Neural progenitor cell (in vitro differentiated cells): Measurements from ENCODE around the gene MOB1A. TPM values are rescaled to one million over a fixed set of nuclear protein-coding genes. Genes with fewer than 3 reads are reported as not detected.

Source experiments
- DNase-seq: peaks from one replicate; pipeline ENCODE4 v3.0.0-alpha.2; 2016; ENCODE audit warnings: low spot score
- H2AFZ ChIP-seq: fragments of 200-600 bp; sonication (generic); replicated peaks from 2 replicates; pipeline ENCODE4 v1.6.1; 2016; ENCODE audit warnings: antibody characterized with exemption
- H3F3A ChIP-seq: fragments of 200-600 bp; sonication (generic); 2 replicates; pipeline ENCODE4 v1.6.1; 2016; ENCODE audit warnings: antibody characterized with exemption, low read depth
- H3K27ac ChIP-seq: fragments of 200-600 bp; sonication (generic); 2 replicates; pipeline ENCODE4 v1.5.1; 2016; ENCODE audit warnings: mild to moderate bottlenecking
- H3K27me3 ChIP-seq: fragments of 200-600 bp; sonication (generic); 2 replicates; pipeline ENCODE4 v1.6.1; 2016; ENCODE audit warnings: mild to moderate bottlenecking, moderate library complexity
- H3K36me3 ChIP-seq: fragments of 200-600 bp; sonication (generic); 2 replicates; pipeline ENCODE4 v1.5.1; 2016
- H3K4me1 ChIP-seq: fragments of 200-600 bp; sonication (generic); 2 replicates; pipeline ENCODE4 v1.6.1; 2016; ENCODE audit warnings: mixed run types
- H3K4me2 ChIP-seq: fragments of 200-600 bp; sonication (generic); 2 replicates; pipeline ENCODE4 v1.6.1; 2016
- H3K4me3 ChIP-seq: fragments of 200-600 bp; sonication (generic); 2 replicates; pipeline ENCODE4 v1.5.1; 2016
- H3K79me2 ChIP-seq: fragments of 200-600 bp; sonication (generic); 2 replicates; pipeline ENCODE4 v1.6.1; 2016; ENCODE audit warnings: low read depth
- H3K9ac ChIP-seq: fragments of 200-600 bp; sonication (generic); 2 replicates; pipeline ENCODE4 v1.6.1; 2016
- H3K9me3 ChIP-seq: fragments of 200-600 bp; sonication (generic); 2 replicates; pipeline ENCODE4 v1.5.1; 2016; ENCODE audit warnings: low read depth
- H4K20me1 ChIP-seq: fragments of 200-600 bp; sonication (generic); 2 replicates; pipeline ENCODE4 v1.6.1; 2016; ENCODE audit warnings: low read depth
- H3K27ac Mint-ChIP-seq: 3 replicates; pipeline ENCODE4 v1.8.0; 2021; ENCODE audit warnings: mixed read lengths
- H3K27me3 Mint-ChIP-seq: 2 replicates; pipeline ENCODE4 v1.8.0; 2022; ENCODE audit warnings: low read depth, mild to moderate bottlenecking, inconsistent platforms, moderate library complexity, mixed read lengths; ENCODE audit not compliant: insufficient read depth
- H3K36me3 Mint-ChIP-seq: 3 replicates; pipeline ENCODE4 v1.8.0; 2021; ENCODE audit warnings: mixed read lengths
- H3K4me1 Mint-ChIP-seq: 3 replicates; pipeline ENCODE4 v1.8.0; 2021; ENCODE audit warnings: mixed read lengths
- H3K4me3 Mint-ChIP-seq: 3 replicates; pipeline ENCODE4 v1.8.0; 2021; ENCODE audit warnings: mild to moderate bottlenecking, moderate library complexity, mixed read lengths
- H3K9me3 Mint-ChIP-seq: 3 replicates; pipeline ENCODE4 v1.8.0; 2020; ENCODE audit warnings: mixed read lengths
- EZH2 ChIP-seq: fragments of 200-600 bp; sonication (generic); IDR thresholded peaks from 2 replicates; pipeline ENCODE4 v1.6.1; 2017; ENCODE audit warnings: antibody characterized with exemption, mild to moderate bottlenecking, moderate library complexity
- EZH2phosphoT487 ChIP-seq: fragments of 200-600 bp; sonication (generic); IDR thresholded peaks from 2 replicates; pipeline ENCODE4 v1.6.1; 2017; ENCODE audit warnings: antibody characterized with exemption
- total RNA-seq: library from RNA; depleted of rRNA; stranded (reverse); fragments of >200 nt; gene quantifications from 2 replicates; pipeline ENCODE4 v1.2.3, GENCODE V29; 2015; ENCODE audit warnings: low replicate concordance
- TF ChIP-seq, protein P1 (sequence below): fragments of 200-600 bp; sonication (generic); IDR thresholded peaks from 2 replicates; pipeline ENCODE4 v1.5.1; 2017; ENCODE audit warnings: antibody characterized with exemption, mild to moderate bottlenecking

Gene MOB1A
- total RNA-seq, 1 donor from 2014 or later: 163 TPM

DNA sequence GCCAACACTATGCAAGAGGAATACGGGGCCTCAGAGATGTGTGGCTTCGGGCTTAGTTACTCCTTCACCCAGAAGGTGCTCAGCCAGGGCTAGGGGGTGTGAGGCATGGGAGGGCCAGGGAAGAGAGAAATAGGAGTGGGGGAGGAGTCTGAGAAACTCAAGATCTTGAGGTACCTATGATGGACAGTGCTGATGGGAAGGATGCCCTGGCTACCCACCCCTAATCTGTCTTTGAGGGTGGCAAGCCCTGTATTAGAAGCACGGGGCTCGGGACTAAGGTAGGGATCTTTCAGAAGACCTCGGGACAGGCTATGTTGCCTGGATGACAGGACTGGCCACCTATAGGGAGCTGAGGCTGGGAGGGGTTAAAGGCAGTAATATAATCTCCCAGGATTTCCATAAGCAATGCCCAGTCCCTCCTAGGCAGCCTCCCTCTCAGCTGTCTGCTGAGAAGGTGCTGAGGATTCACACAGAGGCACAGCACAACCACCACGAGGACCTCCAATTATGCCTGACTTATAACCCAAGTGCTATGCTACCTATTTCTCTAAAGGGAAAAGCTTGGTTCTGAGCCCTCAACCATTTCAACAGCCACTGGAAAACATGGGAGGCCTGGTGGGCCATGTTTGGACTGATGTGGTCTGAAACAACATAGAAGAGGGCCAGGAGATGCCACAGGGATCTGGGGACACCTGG, 43.1 kb upstream of the MOB1A start:
- Mint-ChIP-seq H3K36me3 (peaks cover 11% of the 10 kb centered on the region), H3K4me3 (no peak overlapping the region)

DNA sequence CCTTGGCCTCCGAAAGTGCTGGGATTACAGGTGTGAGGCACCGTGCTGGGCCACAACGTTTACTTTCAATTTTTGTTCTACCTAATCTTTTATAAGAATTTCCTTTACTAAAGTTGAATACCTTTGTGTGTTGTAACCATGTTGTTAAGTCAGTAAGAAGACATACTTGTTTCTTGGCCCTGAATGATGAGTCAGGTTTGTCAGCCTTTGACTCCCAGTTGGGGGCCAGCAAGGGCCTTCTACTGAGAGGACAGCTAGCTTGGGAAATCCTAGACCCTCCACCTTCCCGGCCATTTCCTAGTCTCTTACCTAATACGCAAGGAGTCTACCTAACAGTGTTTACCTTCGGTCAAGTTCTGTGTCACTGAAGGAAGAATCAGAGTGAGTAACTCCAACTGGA, 42.4 kb upstream of the MOB1A start:
- TF ChIP-seq, protein P1, sequence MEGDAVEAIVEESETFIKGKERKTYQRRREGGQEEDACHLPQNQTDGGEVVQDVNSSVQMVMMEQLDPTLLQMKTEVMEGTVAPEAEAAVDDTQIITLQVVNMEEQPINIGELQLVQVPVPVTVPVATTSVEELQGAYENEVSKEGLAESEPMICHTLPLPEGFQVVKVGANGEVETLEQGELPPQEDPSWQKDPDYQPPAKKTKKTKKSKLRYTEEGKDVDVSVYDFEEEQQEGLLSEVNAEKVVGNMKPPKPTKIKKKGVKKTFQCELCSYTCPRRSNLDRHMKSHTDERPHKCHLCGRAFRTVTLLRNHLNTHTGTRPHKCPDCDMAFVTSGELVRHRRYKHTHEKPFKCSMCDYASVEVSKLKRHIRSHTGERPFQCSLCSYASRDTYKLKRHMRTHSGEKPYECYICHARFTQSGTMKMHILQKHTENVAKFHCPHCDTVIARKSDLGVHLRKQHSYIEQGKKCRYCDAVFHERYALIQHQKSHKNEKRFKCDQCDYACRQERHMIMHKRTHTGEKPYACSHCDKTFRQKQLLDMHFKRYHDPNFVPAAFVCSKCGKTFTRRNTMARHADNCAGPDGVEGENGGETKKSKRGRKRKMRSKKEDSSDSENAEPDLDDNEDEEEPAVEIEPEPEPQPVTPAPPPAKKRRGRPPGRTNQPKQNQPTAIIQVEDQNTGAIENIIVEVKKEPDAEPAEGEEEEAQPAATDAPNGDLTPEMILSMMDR: no peak
- H3K27ac ChIP-seq: no peak overlapping the region
- H3K36me3 ChIP-seq: no peaks in the 10 kb centered on the region
- no peaks in the 10 kb centered on the region for H3K79me2 ChIP-seq
- peaks cover 4% of the 10 kb centered on the region for H3K4me1 Mint-ChIP-seq
- peaks cover 11% of the 10 kb centered on the region for H3K36me3 Mint-ChIP-seq
- H3F3A ChIP-seq: peaks cover 5% of the 10 kb centered on the region
- no peak overlapping the region for H2AFZ ChIP-seq
- H3K9me3 Mint-ChIP-seq: no peaks in the 10 kb centered on the region
- no peak for DNase-seq
- no peak overlapping the region for H3K4me3 ChIP-seq
- no peak overlapping the region for H3K27ac Mint-ChIP-seq
- no peak overlapping the region for H3K4me3 Mint-ChIP-seq
- no peaks in the 10 kb centered on the region for H3K9me3 ChIP-seq
- peaks cover 5% of the 10 kb centered on the region for H3K4me1 ChIP-seq
- H3K9ac ChIP-seq: no peak overlapping the region
- H3K4me2 ChIP-seq: no peak overlapping the region
- no peaks in the 10 kb centered on the region for H3K27me3 ChIP-seq
- peaks cover 7% of the 10 kb centered on the region for H3K27me3 Mint-ChIP-seq
- H4K20me1 ChIP-seq: no peaks in the 10 kb centered on the region

More for the DNA sequence above, 43.1 kb upstream of the MOB1A start:
- Histone ChIP-seq H3K4me1 (peaks cover 5% of the 10 kb centered on the region), H3K4me3 (no peak overlapping the region), H3K9me3 (no peaks in the 10 kb centered on the region), H4K20me1 (no peaks in the 10 kb centered on the region), H3K9ac (no peak overlapping the region), H3F3A (peaks cover 3% of the 10 kb centered on the region), H3K79me2 (no peaks in the 10 kb centered on the region), H3K4me2 (no peak overlapping the region), H3K27ac (no peak overlapping the region), H2AFZ (no peak overlapping the region), H3K27me3 (no peaks in the 10 kb centered on the region), H3K36me3 (no peaks in the 10 kb centered on the region)
- no peak for TF ChIP-seq EZH2
- TF ChIP-seq EZH2phosphoT487: no peak
- TF ChIP-seq, protein P1: no peak
- no peaks in the 10 kb centered on the region for H3K9me3 Mint-ChIP-seq
- H3K27me3 Mint-ChIP-seq: peaks cover 8% of the 10 kb centered on the region
- no peak for DNase-seq
- peaks cover 9% of the 10 kb centered on the region for H3K4me1 Mint-ChIP-seq
- no peak overlapping the region for H3K27ac Mint-ChIP-seq

DNA sequence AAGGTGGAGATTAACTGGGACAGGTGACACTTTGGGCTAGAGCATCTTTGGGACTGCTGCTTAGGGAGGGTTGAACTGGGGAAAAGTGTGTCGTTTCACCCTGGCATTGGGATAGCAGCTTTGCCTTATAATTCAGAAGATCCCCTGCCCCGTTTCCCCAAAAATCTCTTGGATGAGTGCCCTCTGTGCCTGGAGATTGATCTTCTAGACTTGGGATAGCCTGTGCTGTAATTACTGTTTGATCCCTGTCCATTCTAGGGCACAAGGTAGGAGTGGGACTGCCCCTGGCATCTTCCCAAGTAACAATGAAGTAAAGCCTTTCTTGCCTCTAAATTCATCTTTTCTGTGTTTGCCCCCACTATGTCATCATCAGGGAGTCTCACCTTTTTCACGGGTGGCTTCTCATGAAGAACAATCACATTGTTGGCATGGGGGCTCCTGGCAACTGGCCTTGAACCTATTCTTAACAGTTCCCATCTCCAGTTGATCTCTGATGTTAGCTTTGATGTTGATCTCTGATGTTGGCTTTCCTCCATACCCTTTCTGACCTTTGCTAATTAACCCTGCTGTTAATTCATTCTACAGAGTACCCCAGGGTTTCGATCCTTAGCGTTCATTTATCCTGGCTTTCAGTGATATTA, 41.3 kb upstream of the MOB1A start:
- H3K9ac ChIP-seq: no peak overlapping the region
- Mint-ChIP-seq H3K27me3 (peaks cover 3% of the 10 kb centered on the region), H3K9me3 (no peaks in the 10 kb centered on the region), H3K27ac (no peak overlapping the region), H3K36me3 (peaks cover 13% of the 10 kb centered on the region), H3K4me1 (peaks cover 3% of the 10 kb centered on the region), H3K4me3 (no peak overlapping the region)
- H3K36me3 ChIP-seq: no peaks in the 10 kb centered on the region
- H4K20me1 ChIP-seq: no peaks in the 10 kb centered on the region
- DNase-seq: no peak
- H3K4me3 ChIP-seq: no peak overlapping the region
- H3K4me2 ChIP-seq: no peak overlapping the region
- no peaks in the 10 kb centered on the region for H3K27me3 ChIP-seq
- H3K79me2 ChIP-seq: no peaks in the 10 kb centered on the region
- H3K9me3 ChIP-seq: no peaks in the 10 kb centered on the region
- H3F3A ChIP-seq: peaks cover 5% of the 10 kb centered on the region
- H3K27ac ChIP-seq: no peak overlapping the region
- peaks cover 5% of the 10 kb centered on the region for H3K4me1 ChIP-seq
- TF ChIP-seq EZH2: no peak
- TF ChIP-seq, protein P1: no peak
- no peak overlapping the region for H2AFZ ChIP-seq
